Measurements from ENCODE around the gene BOK.
"Not testable (repeated sequence)": the region's sequence is repeated elsewhere in the genome, so short reads cannot be mapped to it uniquely, and the experiment has no call there.

BOK gene

DNA sequence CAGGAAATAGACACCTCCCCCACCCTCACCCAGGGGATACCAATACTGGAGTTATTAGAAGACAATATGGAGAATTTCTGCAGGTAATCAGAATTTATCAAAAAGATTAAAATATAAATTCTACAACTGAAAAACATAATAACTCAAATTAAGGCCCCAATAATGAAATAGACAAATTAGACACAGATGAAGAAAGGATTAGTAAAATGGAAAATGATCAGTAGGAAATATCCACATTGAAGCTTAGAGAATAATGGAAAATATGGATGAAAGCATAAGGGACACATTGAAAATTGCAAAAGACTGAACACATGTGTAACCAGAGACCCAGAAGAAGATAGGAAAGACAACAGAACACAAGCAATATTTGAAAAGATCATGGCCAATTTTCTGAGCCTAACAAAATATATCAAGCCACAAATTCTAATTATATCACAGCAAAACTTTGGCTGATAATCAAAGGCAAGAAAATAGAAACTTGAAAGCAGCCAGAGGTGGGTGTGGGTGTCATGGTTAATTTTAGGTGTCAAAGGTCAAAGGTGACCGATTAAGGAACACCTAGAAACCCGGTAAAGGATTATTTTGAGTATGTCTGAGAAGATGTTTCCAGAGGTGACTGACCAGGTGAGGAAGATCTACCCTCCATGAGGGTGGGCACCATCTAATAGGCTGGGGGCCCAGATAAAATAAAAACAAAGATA lies 28.2 kb downstream of the BOK start:
- peaks cover 35% of the 10 kb centered on the region for H3K9me3 Mint-ChIP-seq
- H3K4me3 Mint-ChIP-seq, result no peak overlapping the region
- no peaks in the 10 kb centered on the region for H3K4me1 Mint-ChIP-seq
- TF ChIP-seq, protein P1, sequence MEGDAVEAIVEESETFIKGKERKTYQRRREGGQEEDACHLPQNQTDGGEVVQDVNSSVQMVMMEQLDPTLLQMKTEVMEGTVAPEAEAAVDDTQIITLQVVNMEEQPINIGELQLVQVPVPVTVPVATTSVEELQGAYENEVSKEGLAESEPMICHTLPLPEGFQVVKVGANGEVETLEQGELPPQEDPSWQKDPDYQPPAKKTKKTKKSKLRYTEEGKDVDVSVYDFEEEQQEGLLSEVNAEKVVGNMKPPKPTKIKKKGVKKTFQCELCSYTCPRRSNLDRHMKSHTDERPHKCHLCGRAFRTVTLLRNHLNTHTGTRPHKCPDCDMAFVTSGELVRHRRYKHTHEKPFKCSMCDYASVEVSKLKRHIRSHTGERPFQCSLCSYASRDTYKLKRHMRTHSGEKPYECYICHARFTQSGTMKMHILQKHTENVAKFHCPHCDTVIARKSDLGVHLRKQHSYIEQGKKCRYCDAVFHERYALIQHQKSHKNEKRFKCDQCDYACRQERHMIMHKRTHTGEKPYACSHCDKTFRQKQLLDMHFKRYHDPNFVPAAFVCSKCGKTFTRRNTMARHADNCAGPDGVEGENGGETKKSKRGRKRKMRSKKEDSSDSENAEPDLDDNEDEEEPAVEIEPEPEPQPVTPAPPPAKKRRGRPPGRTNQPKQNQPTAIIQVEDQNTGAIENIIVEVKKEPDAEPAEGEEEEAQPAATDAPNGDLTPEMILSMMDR (IDR thresholded peaks at IDR 0.05; ENCODE audit: unreplicated experiment in 3 of 3), result no peak
- H3K27me3 Mint-ChIP-seq (ENCODE audit: low read depth), result peaks cover 3% of the 10 kb centered on the region
- H3K36me3 Mint-ChIP-seq (ENCODE audit: low read depth), result no peaks in the 10 kb centered on the region
- H3K27ac Mint-ChIP-seq, result no peak overlapping the region

- not testable (repeated sequence) for H3K27me3 Mint-ChIP-seq (ENCODE audit: low read depth); H3K4me1 Mint-ChIP-seq; H3K9me3 Mint-ChIP-seq; H3K4me3 Mint-ChIP-seq; H3K27ac Mint-ChIP-seq
- H3K36me3 Mint-ChIP-seq (ENCODE audit: low read depth), result peaks cover 14% of the 10 kb centered on the region
Observed at GRCh38 chr2:241589863-241590262, 31.3 kb downstream of the BOK start.

GRCh38 chr2:241590496-241591455 lies 32.2 kb downstream of the BOK start:
- not testable (repeated sequence) for H3K27ac Mint-ChIP-seq
- H3K36me3 Mint-ChIP-seq (ENCODE audit: low read depth), result peaks cover 14% of the 10 kb centered on the region

DNA sequence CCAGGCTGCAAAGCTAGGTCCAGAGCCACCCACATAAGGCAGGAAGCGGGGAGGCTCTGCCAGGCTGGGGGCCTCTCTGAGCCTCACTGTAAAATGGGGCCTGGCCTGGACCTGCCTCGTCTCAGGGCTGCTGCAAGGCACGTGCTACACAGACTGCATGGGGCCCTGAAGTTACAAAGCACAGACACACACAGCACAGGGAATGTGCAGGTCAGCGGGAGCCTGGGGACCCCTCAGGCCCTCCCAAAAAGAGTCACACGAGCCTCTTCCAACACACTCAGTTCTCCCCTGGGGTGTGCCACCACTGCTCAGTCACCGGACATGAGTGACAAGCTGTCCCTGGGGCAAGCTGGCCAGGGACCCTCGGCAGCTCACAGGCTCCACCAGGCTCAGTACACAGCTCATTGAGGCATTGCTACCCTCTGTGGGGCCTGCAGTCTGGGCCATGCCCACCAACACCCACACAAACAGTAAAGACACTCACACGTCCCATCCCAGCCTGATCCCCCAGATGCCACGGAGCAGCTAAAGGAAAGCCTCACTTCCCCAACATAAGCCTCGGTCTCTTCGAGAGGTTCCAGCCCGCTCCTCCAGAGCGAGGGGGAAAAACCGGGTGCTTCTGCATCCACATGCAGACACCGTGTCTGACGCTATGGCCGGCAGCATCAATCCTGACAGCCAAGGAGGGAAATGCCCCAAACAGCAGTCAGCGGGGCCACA lies 33.7 kb downstream of the BOK start:
- H3K4me3 Mint-ChIP-seq, result no peak overlapping the region
- H3K4me1 Mint-ChIP-seq, result no peaks in the 10 kb centered on the region
- H3K36me3 Mint-ChIP-seq (ENCODE audit: low read depth), result peaks cover 15% of the 10 kb centered on the region
- H3K27me3 Mint-ChIP-seq (ENCODE audit: low read depth), result no peaks in the 10 kb centered on the region
- H3K27ac Mint-ChIP-seq, result no peak overlapping the region
- H3K9me3 Mint-ChIP-seq, result no peaks in the 10 kb centered on the region
- TF ChIP-seq, protein P1 (IDR thresholded peaks at IDR 0.05; ENCODE audit: unreplicated experiment in 3 of 3), result no peak

More at GRCh38 chr2:241590496-241591455, 32.2 kb downstream of the BOK start:
- H3K4me3 Mint-ChIP-seq; H3K27me3 Mint-ChIP-seq (ENCODE audit: low read depth); H3K9me3 Mint-ChIP-seq; H3K4me1 Mint-ChIP-seq: not testable (repeated sequence)

- TF ChIP-seq, protein P1 (IDR thresholded peaks at IDR 0.05; ENCODE audit: unreplicated experiment in 3 of 3), result no peak
- H3K4me3 Mint-ChIP-seq, result no peak overlapping the region
- H3K36me3 Mint-ChIP-seq (ENCODE audit: low read depth), result peaks cover 25% of the 10 kb centered on the region
- H3K27ac Mint-ChIP-seq, result no peak overlapping the region
- no peaks in the 10 kb centered on the region for H3K27me3 Mint-ChIP-seq (ENCODE audit: low read depth)
- H3K4me1 Mint-ChIP-seq, result peaks cover 6% of the 10 kb centered on the region
- no peaks in the 10 kb centered on the region for H3K9me3 Mint-ChIP-seq
Observed at GRCh38 chr2:241593271-241593670, 34.7 kb downstream of the BOK start.

DNA sequence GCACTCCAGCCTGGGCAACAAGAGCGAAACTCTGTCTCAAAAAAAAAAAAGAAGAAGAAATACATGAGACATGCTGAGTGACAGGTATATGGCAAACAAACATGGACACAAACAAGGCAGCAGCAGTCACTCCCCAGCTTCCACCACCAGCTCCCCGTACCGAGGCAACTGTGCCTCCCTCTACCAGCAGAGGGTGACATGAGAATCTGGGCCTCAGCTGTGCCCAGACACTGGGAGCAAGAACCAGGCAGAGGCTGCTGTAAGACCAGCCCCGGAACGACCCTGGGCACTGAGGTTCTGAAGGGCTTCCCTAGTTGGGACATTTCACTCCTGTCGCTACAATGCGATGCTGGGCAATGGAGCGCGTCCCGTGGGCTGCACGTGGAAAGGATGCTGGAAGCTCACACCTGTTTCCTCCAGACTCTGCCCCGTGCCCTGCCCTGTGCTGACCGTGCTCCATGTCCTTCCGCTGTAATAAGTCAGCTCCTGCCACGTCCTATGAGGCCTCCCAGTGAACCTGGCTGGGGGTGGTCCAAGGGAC lies 37.1 kb downstream of the BOK start:
- H3K27ac Mint-ChIP-seq, result no peak overlapping the region
- TF ChIP-seq, protein P1 (IDR thresholded peaks at IDR 0.05; ENCODE audit: unreplicated experiment in 3 of 3), result peak; percentile 20 to 39 (median 23)
- no peaks in the 10 kb centered on the region for H3K9me3 Mint-ChIP-seq

More for the DNA sequence above, 37.1 kb downstream of the BOK start:
- Mint-ChIP-seq H3K4me3 (no peak overlapping the region), H3K36me3 (ENCODE audit: low read depth) (peaks cover 43% of the 10 kb centered on the region), H3K4me1 (peaks cover 6% of the 10 kb centered on the region), H3K27me3 (ENCODE audit: low read depth) (no peaks in the 10 kb centered on the region)

Data from nephron (organoid).